ENCODE data around the gene KIAA1958.

KIAA1958 gene

GRCh38 chr9:112694706-112695555, 208.3 kb downstream of the KIAA1958 start:
- TF ChIP-seq TEAD4 (IDR thresholded peaks at IDR 0.05) (no peak), CREB1 (IDR thresholded peaks at IDR 0.05; ENCODE audit: low read depth) (no peak), FOXM1 (IDR thresholded peaks at IDR 0.05; ENCODE audit: borderline replicate concordance, low read depth) (no peak), NFIC (IDR thresholded peaks at IDR 0.05) (no peak), REST (IDR thresholded peaks at IDR 0.05; ENCODE audit: low read depth) (no peak), ZBTB7A (IDR thresholded peaks at IDR 0.05; ENCODE audit: low read depth) (no peak), CEBPB (IDR thresholded peaks at IDR 0.05) (no peak), RAD21 (IDR thresholded peaks at IDR 0.05; ENCODE audit: low read depth) (no peak), MAX (IDR thresholded peaks at IDR 0.05) (no peak), EP300 (IDR thresholded peaks at IDR 0.05; ENCODE audit: borderline replicate concordance) (no peak), TCF12 (IDR thresholded peaks at IDR 0.05; ENCODE audit: low read depth) (no peak), TAF1 (IDR thresholded peaks at IDR 0.05; ENCODE audit: low read depth) (no peak), USF1 (IDR thresholded peaks at IDR 0.05) (no peak), YY1 (IDR thresholded peaks at IDR 0.05; ENCODE audit: low read depth) (no peak), EGR1 (IDR thresholded peaks at IDR 0.05) (no peak)

- TF ChIP-seq ZBTB7A (IDR thresholded peaks at IDR 0.05; ENCODE audit: low read depth) (no peak), CEBPB (IDR thresholded peaks at IDR 0.05) (no peak), MAX (IDR thresholded peaks at IDR 0.05) (no peak), CREB1 (IDR thresholded peaks at IDR 0.05; ENCODE audit: low read depth) (no peak), TAF1 (IDR thresholded peaks at IDR 0.05; ENCODE audit: low read depth) (no peak), TEAD4 (IDR thresholded peaks at IDR 0.05) (no peak), YY1 (IDR thresholded peaks at IDR 0.05; ENCODE audit: low read depth) (no peak), EGR1 (IDR thresholded peaks at IDR 0.05) (no peak), EP300 (IDR thresholded peaks at IDR 0.05; ENCODE audit: borderline replicate concordance) (no peak), RAD21 (IDR thresholded peaks at IDR 0.05; ENCODE audit: low read depth) (no peak), TCF12 (IDR thresholded peaks at IDR 0.05; ENCODE audit: low read depth) (no peak), REST (IDR thresholded peaks at IDR 0.05; ENCODE audit: low read depth) (no peak), FOXM1 (IDR thresholded peaks at IDR 0.05; ENCODE audit: borderline replicate concordance, low read depth) (no peak), NFIC (IDR thresholded peaks at IDR 0.05) (no peak), USF1 (IDR thresholded peaks at IDR 0.05) (no peak)
These were observed 209.8 kb downstream of the KIAA1958 start for GRCh38 chr9:112696461-112696860.

GRCh38 chr9:112699230-112699629, 212.6 kb downstream of the KIAA1958 start:
- TF ChIP-seq EGR1 (IDR thresholded peaks at IDR 0.05) (no peak), CREB1 (IDR thresholded peaks at IDR 0.05; ENCODE audit: low read depth) (no peak), TCF12 (IDR thresholded peaks at IDR 0.05; ENCODE audit: low read depth) (no peak), USF1 (IDR thresholded peaks at IDR 0.05) (no peak), REST (IDR thresholded peaks at IDR 0.05; ENCODE audit: low read depth) (no peak), NFIC (IDR thresholded peaks at IDR 0.05) (no peak), MAX (IDR thresholded peaks at IDR 0.05) (no peak), TAF1 (IDR thresholded peaks at IDR 0.05; ENCODE audit: low read depth) (no peak), CEBPB (IDR thresholded peaks at IDR 0.05) (no peak), ZBTB7A (IDR thresholded peaks at IDR 0.05; ENCODE audit: low read depth) (no peak)

All from Ishikawa (cell line).